Gastroesophageal sphincter (tissue), 3 donors: ENCODE results near the gene PCID2.

ENCODE experiments used
- EP300 ChIP-seq: sonication (generic); formaldehyde crosslinking; IDR thresholded peaks from one replicate; pipeline ENCODE4 v1.6.1; 2017; ENCODE audit warnings: antibody characterized with exemption, mild to moderate bottlenecking
- POLR2A ChIP-seq, 2 donors: fragments of 450-650 bp; IDR thresholded peaks; one replicate each; pipeline ENCODE4 v1.6.1; 2017; ENCODE audit warnings: antibody characterized with exemption in 2 of 2, mild to moderate bottlenecking in 2 of 2, moderate library complexity in 1 of 2
- POLR2AphosphoS5 ChIP-seq: sonication (generic); formaldehyde crosslinking; IDR thresholded peaks from one replicate; pipeline ENCODE4 v1.6.1; 2017; ENCODE audit warnings: antibody characterized with exemption
- TF ChIP-seq, protein P1 (sequence below), 4 experiments: fragments of 200-600 bp in 2 of 4; fragments of 450-650 bp in 2 of 4; sonication (generic) in 1 of 4; IDR thresholded peaks; one replicate each; pipeline ENCODE4 v1.5.1; 2017 to 2019; ENCODE audit warnings: antibody characterized with exemption in 4 of 4, mild to moderate bottlenecking in 2 of 4, moderate library complexity in 2 of 4

DNA sequence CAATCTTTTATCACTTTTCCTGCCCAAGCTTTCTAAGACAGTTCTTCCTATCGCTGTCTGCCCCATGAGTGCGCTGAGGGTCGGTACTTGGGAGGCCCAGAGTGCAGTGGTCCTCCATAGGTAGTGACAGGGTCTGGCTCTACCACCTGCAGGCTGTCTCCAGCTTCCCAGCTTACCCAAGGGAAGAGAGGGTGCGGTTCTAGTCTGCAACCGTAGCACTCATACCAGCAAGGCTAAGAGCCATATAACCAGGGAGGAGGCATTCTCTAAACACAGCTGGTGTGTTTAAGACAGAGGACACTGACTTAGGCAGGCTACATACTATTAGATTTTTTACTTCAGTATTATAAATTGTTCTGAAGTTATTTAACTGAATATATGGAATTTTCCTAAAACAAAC is 41.8 kb downstream of the PCID2 start:
- TF ChIP-seq, protein P1, sequence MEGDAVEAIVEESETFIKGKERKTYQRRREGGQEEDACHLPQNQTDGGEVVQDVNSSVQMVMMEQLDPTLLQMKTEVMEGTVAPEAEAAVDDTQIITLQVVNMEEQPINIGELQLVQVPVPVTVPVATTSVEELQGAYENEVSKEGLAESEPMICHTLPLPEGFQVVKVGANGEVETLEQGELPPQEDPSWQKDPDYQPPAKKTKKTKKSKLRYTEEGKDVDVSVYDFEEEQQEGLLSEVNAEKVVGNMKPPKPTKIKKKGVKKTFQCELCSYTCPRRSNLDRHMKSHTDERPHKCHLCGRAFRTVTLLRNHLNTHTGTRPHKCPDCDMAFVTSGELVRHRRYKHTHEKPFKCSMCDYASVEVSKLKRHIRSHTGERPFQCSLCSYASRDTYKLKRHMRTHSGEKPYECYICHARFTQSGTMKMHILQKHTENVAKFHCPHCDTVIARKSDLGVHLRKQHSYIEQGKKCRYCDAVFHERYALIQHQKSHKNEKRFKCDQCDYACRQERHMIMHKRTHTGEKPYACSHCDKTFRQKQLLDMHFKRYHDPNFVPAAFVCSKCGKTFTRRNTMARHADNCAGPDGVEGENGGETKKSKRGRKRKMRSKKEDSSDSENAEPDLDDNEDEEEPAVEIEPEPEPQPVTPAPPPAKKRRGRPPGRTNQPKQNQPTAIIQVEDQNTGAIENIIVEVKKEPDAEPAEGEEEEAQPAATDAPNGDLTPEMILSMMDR (IDR thresholded peaks at IDR 0.05), result no peak
- no peak for TF ChIP-seq EP300
- no peak for TF ChIP-seq POLR2AphosphoS5
- TF ChIP-seq POLR2A (IDR thresholded peaks at IDR 0.05), result no peak
